ENCODE data around the gene ST3GAL4. TPM values are rescaled to one million over a fixed set of nuclear protein-coding genes. Genes with fewer than 3 reads are reported as not detected.

The ST3GAL4 gene
- total RNA-seq, 1 donor from 2014 or later, result 61.7 TPM

DNA sequence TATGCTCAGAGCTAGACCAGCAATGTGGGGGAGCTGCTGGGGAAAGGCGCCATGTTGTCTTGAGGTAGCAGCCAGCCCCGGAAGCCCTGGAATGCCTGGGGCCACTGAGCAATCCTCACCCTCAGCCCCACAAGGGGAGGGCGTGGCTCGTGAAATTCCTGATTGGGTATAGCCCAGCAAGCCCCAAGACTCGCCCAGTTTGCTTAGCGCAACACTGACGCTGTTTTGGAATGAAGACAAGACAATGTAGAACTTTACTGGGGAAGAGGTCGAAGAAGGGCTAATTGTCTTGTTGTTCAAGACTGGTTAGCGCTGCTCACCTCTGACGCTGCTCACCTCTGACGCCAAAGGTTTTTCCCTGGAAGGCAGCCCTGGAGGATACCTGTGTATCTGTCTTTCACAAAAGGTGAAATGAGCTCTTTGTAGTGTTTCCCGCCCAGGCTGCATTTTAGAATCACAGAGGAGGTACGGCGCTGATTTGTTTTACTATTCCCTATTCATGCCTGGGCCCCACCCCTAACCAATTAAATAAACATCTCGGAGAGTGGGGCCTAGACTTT lies 47.6 kb downstream of the ST3GAL4 start:
- Histone ChIP-seq H3K27ac (replicated peaks) (no peak overlapping the region), H3K4me3 (no peak overlapping the region), H3K9me3 (replicated peaks) (no peaks in the 10 kb centered on the region), H3K4me1 (peaks cover 46% of the 10 kb centered on the region), H3K27me3 (ENCODE audit: low read depth) (no peaks in the 10 kb centered on the region), H3K36me3 (peaks cover 15% of the 10 kb centered on the region)
- DNase-seq, result no peak
- TF ChIP-seq, protein P1, sequence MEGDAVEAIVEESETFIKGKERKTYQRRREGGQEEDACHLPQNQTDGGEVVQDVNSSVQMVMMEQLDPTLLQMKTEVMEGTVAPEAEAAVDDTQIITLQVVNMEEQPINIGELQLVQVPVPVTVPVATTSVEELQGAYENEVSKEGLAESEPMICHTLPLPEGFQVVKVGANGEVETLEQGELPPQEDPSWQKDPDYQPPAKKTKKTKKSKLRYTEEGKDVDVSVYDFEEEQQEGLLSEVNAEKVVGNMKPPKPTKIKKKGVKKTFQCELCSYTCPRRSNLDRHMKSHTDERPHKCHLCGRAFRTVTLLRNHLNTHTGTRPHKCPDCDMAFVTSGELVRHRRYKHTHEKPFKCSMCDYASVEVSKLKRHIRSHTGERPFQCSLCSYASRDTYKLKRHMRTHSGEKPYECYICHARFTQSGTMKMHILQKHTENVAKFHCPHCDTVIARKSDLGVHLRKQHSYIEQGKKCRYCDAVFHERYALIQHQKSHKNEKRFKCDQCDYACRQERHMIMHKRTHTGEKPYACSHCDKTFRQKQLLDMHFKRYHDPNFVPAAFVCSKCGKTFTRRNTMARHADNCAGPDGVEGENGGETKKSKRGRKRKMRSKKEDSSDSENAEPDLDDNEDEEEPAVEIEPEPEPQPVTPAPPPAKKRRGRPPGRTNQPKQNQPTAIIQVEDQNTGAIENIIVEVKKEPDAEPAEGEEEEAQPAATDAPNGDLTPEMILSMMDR (IDR thresholded peaks at IDR 0.05; ENCODE audit: borderline replicate concordance), result no peak
- intact Hi-C loops (cut with micrococcal nuclease), result no loop called here

DNA sequence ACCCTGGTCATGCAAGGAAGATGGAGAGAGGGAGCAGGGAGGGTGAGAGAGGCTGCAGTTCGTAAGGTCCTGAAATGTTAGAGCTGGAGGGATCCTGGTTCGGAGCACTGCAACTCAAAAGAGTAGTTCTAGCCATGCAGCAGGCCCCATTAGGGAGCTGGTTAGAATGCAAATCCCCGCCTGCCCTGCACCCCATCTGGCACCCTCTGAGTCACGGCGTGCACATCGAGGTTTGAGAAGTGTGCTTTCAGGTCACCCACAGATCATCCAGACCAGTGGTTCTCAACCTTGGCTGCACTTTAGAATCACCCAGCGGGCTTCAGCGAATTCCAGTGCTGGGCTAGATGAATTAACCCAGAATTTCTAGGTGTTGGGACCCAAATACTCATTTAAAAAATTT lies 48.2 kb downstream of the ST3GAL4 start:
- H3K9me3 ChIP-seq (replicated peaks), result no peaks in the 10 kb centered on the region
- no peak for DNase-seq
- H3K36me3 ChIP-seq, result peaks cover 21% of the 10 kb centered on the region
- TF ChIP-seq, protein P1 (IDR thresholded peaks at IDR 0.05; ENCODE audit: borderline replicate concordance), result no peak
- intact Hi-C loops (cut with micrococcal nuclease), result no loop called here
- no peak overlapping the region for H3K4me3 ChIP-seq
- H3K4me1 ChIP-seq, result peaks cover 46% of the 10 kb centered on the region
- H3K27me3 ChIP-seq (ENCODE audit: low read depth), result no peaks in the 10 kb centered on the region
- no peak overlapping the region for H3K27ac ChIP-seq (replicated peaks)

DNA sequence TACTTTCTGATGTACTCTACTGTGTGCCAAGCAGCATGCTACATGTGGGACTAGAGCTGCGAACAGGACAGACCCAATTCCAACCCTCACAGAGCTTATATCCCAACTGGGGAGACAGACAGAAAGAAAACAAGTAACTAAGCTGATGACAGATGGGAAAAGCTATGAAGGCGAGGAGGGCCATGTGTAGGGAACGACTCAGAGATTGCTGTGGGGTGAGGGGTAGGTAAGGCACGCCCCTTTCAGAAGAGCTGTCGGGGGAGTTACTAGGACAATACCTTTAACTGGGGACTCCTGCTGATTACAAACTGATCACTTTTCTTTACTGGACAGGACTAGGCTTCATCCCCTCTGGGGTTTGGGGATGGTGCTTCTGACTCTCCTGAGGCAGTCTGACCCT lies 48.9 kb downstream of the ST3GAL4 start:
- no peak for DNase-seq
- no peak overlapping the region for H3K4me3 ChIP-seq
- intact Hi-C loops (cut with micrococcal nuclease), result no loop called here
- peaks cover 45% of the 10 kb centered on the region for H3K4me1 ChIP-seq
- peaks cover 28% of the 10 kb centered on the region for H3K36me3 ChIP-seq
- H3K27me3 ChIP-seq (ENCODE audit: low read depth), result no peaks in the 10 kb centered on the region
- H3K9me3 ChIP-seq (replicated peaks), result no peaks in the 10 kb centered on the region
- TF ChIP-seq, protein P1 (IDR thresholded peaks at IDR 0.05; ENCODE audit: borderline replicate concordance), result no peak
- no peak overlapping the region for H3K27ac ChIP-seq (replicated peaks)

DNA sequence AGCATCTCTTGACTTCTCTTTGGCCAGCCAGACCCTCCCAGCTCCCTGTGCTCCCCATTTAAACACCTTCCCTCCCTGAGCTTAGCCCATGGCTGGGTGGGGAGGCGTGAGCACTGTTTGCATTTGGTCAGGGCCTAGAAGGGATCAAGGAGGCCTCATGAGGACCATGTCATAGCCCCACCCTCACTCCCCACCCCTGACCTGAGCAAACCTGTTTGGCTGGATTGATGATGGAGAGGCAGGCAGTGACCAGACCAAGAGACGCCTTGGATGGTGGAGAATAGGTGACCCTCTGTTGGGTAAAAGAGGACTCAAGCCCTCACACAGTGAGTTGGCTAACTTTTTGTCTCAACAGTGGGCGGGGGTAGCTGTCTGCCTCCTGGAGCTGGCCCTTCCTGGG lies 49.9 kb downstream of the ST3GAL4 start:
- no peaks in the 10 kb centered on the region for H3K27me3 ChIP-seq (ENCODE audit: low read depth)
- intact Hi-C loops (cut with micrococcal nuclease), result no loop called here
- no peaks in the 10 kb centered on the region for H3K9me3 ChIP-seq (replicated peaks)
- H3K36me3 ChIP-seq, result peaks cover 30% of the 10 kb centered on the region
- no peak overlapping the region for H3K27ac ChIP-seq (replicated peaks)
- TF ChIP-seq, protein P1 (IDR thresholded peaks at IDR 0.05; ENCODE audit: borderline replicate concordance), result no peak
- no peak overlapping the region for H3K4me3 ChIP-seq
- peaks cover 55% of the 10 kb centered on the region for H3K4me1 ChIP-seq
- no peak for DNase-seq

DNA sequence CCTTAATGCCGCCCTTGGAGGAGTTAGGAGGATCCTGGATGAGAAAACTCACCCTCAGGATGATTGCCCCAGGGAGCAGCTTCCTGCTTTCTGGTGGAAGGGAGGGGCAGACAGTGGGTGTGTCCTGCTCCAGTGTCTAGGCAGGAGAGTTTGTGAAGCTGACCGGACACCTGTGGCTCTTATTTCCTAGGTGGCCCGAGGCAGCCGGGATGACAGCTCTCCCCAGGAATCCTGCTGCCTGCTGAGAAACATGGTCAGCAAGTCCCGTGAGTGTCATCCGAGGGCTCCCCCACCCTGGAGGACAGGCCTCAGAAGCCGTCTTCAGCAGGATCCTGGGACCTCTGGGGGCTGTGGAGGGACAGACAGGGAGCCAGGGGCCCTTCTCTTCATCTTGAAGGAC lies 50.4 kb downstream of the ST3GAL4 start:
- DNase-seq, result no peak
- H3K4me3 ChIP-seq, result no peak overlapping the region
- H3K27me3 ChIP-seq (ENCODE audit: low read depth), result no peaks in the 10 kb centered on the region
- peaks cover 30% of the 10 kb centered on the region for H3K36me3 ChIP-seq
- H3K4me1 ChIP-seq, result peaks cover 61% of the 10 kb centered on the region
- TF ChIP-seq, protein P1 (IDR thresholded peaks at IDR 0.05; ENCODE audit: borderline replicate concordance), result no peak
- intact Hi-C loops (cut with micrococcal nuclease), result no loop called here
- no peak overlapping the region for H3K27ac ChIP-seq (replicated peaks)
- no peaks in the 10 kb centered on the region for H3K9me3 ChIP-seq (replicated peaks)

Measured in left ventricle myocardium inferior (tissue), 1 donor.